ENCODE measurements around the gene C10orf90. TPM values are rescaled to one million over a fixed set of nuclear protein-coding genes. Genes with fewer than 3 reads are reported as not detected.

The C10orf90 gene
- polyA plus RNA-seq, 4 donors = 0.52 to 0.97 (median 0.72) TPM

- no peak for DNase-seq (ENCODE audit: low read depth in 4 of 4, low spot score in 3 of 4)
Observed at GRCh38 chr10:126674741-126675515, 4.4 kb upstream of the C10orf90 start.

- DNase-seq (ENCODE audit: low read depth in 4 of 4, low spot score in 3 of 4) = no peak
Observed at GRCh38 chr10:126673565-126673964, 3.1 kb upstream of the C10orf90 start.

DNA sequence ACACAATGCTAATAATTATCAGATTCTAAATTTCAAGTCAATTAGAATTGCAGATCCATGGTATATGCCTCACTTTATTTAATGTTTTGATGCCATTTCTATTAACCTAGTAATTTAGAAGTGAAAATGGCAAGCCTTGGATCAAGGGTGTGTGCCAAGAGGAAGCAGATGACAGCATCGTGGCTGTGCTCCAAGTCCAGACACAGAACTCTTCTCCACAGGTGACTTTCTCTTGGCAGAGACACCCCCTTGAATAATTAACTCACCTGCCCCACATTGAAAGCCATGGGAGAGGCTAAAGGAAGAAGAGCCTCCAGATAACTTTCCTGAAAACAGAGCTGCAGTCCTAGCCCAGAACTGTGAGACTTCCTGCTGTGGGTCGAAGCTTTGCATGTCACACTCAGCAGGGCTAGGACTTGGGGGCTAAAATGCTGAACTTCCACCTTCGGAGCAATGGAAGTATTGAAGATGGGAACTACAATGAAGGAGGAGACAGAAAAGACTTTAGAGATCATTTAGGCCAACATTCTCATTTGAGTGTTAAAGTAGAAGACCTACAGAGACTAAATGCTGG lies 996 bp upstream of the C10orf90 start:
- DNase-seq (ENCODE audit: low read depth in 4 of 4, low spot score in 3 of 4) = no peak

DNA sequence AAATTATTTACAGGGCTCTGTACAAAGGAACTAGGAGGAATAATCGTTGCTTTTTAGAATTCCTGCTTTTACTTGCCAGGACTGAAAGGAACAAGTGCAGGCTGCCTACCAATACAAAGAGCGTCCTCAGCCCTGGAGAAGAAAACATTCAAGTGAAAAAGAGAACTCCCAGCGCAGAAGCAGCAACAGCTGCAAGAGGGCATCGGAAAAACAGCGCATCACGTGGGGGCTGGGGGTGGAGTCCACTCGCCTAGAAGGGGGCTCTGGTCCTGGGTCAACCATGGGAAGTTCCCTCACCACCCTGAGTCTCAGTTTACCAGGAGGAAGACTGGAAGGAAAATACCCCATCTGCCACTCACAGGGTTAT lies 385 bp upstream of the C10orf90 start:
- DNase-seq (ENCODE audit: low read depth in 4 of 4, low spot score in 3 of 4) = no peak

DNA sequence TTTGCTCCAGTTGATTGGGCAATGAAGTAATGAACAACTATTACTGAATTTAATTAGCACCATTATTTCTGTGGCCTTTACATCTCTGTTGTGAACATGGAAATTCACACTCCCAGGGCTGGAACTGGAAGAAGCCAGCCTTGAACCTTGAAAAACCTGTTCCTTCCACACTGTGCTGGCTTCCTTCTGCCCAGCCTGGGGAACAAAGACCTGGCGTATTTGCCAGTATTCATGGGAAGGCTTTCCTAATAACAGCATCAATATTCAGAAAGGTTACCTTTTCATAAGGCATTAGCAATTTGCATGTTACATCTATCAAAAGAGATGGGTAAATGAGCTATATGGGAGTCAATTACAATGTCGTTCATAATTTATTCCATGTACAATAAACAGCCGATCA lies 1.3 kb downstream of the C10orf90 start:
- DNase-seq (ENCODE audit: low read depth in 4 of 4, low spot score in 3 of 4) = peak in 1 of 4 donors; percentile 20

DNA sequence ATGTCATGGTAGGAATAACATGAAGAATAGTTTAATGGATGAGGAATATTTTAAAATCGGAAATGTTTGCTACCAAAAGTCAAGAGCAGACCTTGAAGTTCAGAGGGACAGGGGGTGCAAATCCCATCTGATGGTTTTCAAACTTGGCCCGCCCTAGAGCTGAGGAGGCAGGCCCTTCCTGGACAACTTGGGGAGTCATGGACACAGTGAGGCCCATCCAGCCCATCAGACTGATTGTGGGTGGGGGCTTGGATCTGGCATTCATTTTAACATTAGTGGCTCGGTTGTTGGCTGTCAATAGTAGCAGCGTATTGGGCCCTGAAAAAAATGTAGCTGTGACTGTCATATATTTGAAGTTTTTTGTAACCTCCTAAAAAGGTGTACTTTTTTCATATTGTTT lies 2.0 kb downstream of the C10orf90 start:
- no peak for DNase-seq (ENCODE audit: low read depth in 4 of 4, low spot score in 3 of 4)

GRCh38 chr10:126667568-126667967 lies 2.9 kb downstream of the C10orf90 start:
- no peak for DNase-seq (ENCODE audit: low read depth in 4 of 4, low spot score in 3 of 4)

DNA sequence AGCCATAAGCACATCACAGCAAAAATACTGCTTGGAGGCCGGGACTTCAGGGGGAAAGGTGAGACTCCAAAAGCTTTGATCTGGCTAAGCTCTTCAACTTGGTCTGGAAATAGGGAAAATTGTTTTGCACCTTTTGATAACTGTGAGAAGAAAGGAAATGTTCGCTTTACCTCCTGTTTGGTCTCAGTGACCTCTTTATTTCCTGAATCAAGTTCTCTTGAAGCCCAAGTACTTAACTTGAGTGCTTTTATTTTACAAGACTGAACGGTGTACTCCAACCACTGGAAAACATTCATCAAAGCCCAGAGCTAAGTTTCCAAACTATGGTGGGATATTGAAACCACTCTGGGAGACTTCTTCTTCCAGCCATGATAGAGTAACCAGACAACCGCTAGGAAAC lies 5.3 kb downstream of the C10orf90 start:
- DNase-seq (ENCODE audit: low read depth in 4 of 4, low spot score in 3 of 4) = no peak

- DNase-seq (ENCODE audit: low read depth in 4 of 4, low spot score in 3 of 4) = no peak
Observed at GRCh38 chr10:126663880-126664279, 6.6 kb downstream of the C10orf90 start.

GRCh38 chr10:126663328-126663727 lies 7.2 kb downstream of the C10orf90 start:
- no peak for DNase-seq (ENCODE audit: low read depth in 4 of 4, low spot score in 3 of 4)

- no peak for DNase-seq (ENCODE audit: low read depth in 4 of 4, low spot score in 3 of 4)
Observed at GRCh38 chr10:126661841-126662515, 8.5 kb downstream of the C10orf90 start.

DNA sequence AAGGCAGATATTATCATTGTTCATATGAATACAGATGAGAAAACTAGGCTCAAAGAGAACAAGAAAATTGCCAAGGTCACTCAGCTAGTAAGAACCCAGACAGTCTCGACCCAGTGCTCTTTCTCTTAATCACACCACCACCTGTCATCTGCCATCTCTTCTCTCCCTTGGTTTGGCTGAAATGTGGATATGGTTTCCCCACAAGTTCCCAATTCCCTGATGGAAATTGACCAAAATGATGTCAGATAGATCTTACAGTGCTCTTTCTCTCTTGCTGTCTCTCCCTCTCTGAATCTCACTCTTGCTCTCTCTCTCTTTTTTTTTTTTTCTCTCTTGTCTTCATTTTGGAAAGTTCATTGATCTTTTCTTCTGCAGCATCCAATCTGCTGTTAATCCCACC lies 9.1 kb downstream of the C10orf90 start:
- no peak for DNase-seq (ENCODE audit: low read depth in 4 of 4, low spot score in 3 of 4)

GRCh38 chr10:126659750-126660149 lies 10.7 kb downstream of the C10orf90 start:
- no peak for DNase-seq (ENCODE audit: low read depth in 4 of 4, low spot score in 3 of 4)

GRCh38 chr10:126658928-126659327 lies 11.6 kb downstream of the C10orf90 start:
- DNase-seq (ENCODE audit: low read depth in 4 of 4, low spot score in 3 of 4) = no peak

GRCh38 chr10:126654579-126654978 lies 15.9 kb downstream of the C10orf90 start:
- DNase-seq (ENCODE audit: low read depth in 4 of 4, low spot score in 3 of 4) = no peak

- DNase-seq (ENCODE audit: low read depth in 4 of 4, low spot score in 3 of 4) = no peak
Observed at GRCh38 chr10:126651467-126651866, 19.0 kb downstream of the C10orf90 start.

DNA sequence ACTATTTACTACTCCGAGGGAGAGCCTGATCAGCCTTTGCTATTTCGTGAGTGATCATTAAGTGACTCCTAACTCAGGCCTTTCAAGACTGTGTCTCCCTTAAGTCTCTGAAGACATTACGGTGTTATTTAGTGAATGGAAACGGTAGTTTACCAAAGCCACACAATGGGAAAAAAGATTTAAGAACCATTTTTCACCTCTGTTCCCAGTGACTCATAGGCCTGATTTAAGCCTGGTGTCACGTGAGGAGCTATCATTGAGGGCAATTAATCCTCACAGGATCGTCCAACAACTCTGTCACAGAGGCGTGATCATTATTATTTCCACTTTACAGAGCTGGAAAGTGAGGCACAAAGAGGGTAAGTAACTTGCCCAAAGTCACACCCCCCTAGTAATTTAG lies 20.3 kb downstream of the C10orf90 start:
- no peak for DNase-seq (ENCODE audit: low read depth in 4 of 4, low spot score in 3 of 4)

- DNase-seq (ENCODE audit: low read depth in 4 of 4, low spot score in 3 of 4) = no peak
Observed at GRCh38 chr10:126647116-126647515, 23.4 kb downstream of the C10orf90 start.

- DNase-seq (ENCODE audit: low read depth in 4 of 4, low spot score in 3 of 4) = no peak
Observed at GRCh38 chr10:126646110-126646509, 24.4 kb downstream of the C10orf90 start.

DNA sequence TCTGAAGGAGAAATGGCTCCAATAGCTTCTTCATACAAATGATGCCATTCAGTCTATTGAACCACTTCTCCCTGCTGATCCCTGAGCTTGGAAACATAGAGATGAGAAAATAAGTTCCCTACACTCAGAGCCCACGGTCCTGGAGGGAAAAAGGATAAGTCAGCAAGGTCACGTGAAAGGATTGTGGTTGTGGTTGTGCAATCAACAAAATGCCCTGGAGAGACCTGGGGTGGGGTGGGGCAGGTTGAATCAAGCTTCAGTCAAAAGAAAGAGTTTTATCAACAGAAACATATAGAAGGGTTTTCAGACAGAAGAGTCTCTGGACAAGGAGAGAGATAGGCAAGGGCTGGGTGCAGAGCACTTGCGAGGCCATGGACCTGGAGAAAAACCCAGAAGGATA lies 30.1 kb downstream of the C10orf90 start:
- DNase-seq (ENCODE audit: low read depth in 4 of 4, low spot score in 3 of 4) = no peak

- DNase-seq (ENCODE audit: low read depth in 4 of 4, low spot score in 3 of 4) = no peak
Observed at GRCh38 chr10:126639084-126639483, 31.4 kb downstream of the C10orf90 start.

- no peak for DNase-seq (ENCODE audit: low read depth in 4 of 4, low spot score in 3 of 4)
Observed at GRCh38 chr10:126638542-126638941, 32.0 kb downstream of the C10orf90 start.
